Stimulated activated CD4-positive, alpha-beta T cell treated with anti-CD3 and anti-CD28 coated beads, Interleukin-4, amount 100 ng/mL, for 4 hours (primary cell): Measurements from ENCODE around the gene KBTBD3.
A peak's percentile ranks its signal among the peaks of the same experiment; 100 is the strongest.
"Not testable (repeated sequence)": the region's sequence is repeated elsewhere in the genome, so short reads cannot be mapped to it uniquely, and the experiment has no call there.

Source experiments
- DNase-seq, 2 experiments: peaks; one replicate each; pipeline ENCODE4 v3.0.0-alpha.2; 2020

KBTBD3 gene

DNA sequence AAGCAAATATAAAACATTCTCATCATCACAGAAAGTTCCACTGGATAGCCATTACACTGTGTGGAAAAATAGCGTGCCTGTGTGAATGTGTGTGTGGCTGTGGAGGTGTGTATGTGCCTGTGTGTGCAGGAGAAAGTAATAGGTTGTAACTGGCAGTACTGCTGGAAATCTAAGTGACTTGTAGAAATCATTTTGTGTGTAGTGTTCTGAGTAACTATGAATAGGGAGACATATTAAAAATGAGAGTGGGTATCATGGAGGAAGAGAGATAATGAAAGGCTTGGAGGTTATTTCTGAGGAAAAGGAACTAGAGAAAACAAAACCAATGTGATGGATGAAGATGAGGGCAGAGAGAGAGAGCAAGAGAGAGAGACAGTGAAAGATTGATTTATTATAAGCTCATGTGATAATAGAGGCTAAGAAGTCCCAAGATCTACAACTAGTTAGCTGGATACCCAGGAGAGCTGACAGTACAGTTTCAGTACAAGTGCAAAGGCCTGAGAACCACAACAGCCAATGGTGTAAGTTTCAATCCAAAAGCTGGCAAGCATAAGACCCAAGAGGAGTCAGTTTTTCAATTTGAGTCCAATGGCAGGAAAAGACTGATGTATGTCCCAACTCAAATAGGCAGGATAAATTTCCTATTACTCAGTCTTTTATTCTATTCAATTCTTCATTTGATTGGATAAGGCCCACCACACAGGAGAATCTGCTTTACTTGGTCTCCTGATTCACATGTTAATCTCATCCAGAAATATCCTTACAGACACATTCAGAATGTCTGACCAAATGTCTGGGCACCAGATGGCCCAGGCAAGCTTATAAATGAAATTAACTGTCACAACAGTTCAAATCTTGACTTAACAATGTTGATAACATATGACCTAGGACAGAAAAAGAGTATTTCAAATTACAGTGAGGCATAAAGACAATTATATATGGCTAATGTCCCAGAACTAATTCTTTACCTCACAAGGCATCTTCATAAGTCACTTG is 14.9 kb downstream of the KBTBD3 start:
- DNase-seq, result no peak

DNA sequence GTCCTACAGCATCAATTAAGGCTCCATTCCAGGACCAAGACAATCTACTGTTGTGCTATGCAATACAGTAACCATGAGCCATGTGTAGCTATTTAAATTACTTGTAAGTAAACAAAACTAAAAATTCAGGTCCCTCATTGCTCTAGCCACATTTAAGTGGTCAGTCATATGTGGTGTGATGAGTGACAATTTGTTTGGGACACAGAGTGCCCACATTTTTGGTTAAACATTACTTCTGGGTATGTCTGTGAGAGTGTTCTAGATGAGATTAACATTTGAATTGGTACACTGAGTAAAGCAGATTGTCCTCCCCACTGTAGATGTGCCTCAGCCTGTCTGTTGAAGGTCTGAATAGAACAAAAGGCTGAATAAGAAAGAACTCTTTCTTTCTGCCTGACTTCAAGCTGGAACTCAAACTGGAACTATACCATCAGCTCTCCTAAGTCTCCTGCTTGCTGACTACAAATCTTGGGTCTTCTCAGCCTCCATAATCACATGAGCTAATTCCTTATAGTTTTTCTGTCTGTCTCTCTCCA is 15.8 kb downstream of the KBTBD3 start:
- no peak for DNase-seq

DNA sequence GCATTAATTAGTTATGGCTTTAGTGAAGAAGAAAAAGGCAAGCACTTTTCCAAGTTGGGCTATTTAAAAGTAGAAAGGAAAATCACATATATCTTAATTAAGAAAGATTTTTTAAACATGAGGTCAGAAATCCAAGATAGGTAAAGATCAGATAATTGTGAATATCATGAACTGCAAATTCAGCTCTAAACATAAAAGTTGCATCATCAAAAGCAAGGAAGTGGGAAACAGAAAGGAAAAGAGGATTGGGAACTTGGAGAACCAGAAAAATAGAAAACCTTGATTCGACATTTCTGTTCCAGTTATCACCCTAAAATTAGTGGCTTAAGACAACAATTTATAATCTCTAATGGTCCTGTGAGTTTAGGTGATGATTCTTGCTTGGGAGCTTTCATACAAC is 17.5 kb downstream of the KBTBD3 start:
- no peak for DNase-seq

DNA sequence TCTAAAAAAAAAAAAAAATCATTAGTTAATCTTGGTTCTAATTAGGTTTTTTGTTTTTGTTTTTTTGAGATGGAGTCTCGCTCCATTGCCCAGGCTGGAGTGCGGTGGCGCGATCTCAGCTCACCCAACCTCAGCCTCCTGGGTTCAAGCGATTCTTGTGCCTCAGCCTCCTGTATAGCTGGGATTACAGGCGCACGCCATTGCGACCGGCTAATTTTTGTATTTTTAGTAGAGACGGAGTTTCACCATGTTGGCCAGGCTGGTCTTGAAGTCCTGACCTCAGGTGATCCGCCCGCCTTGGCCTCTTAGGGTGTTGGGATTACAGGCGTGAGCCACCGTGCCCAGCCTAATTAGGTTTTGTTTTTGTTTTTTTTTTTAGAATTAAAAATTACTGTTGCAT is 18.8 kb downstream of the KBTBD3 start:
- not testable (repeated sequence) for DNase-seq

DNA sequence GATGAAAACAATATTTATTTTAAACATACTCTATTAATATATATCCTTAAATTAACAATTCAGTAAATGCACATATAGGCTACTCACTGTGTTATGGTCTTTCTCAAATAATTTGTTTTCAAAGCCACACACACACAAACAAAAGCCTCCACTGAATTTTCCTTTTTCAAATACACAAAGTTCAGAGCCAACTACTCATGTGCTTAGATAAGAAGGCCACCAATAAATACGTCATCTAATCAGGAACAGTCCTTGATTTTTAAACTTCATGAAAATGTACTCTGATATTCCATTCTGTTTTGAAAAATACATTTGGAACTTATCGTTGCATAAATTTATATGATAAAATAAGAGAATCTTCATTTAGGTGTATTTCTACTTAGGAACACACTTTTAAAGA is 26.0 kb downstream of the KBTBD3 start:
- DNase-seq, result no peak

DNA sequence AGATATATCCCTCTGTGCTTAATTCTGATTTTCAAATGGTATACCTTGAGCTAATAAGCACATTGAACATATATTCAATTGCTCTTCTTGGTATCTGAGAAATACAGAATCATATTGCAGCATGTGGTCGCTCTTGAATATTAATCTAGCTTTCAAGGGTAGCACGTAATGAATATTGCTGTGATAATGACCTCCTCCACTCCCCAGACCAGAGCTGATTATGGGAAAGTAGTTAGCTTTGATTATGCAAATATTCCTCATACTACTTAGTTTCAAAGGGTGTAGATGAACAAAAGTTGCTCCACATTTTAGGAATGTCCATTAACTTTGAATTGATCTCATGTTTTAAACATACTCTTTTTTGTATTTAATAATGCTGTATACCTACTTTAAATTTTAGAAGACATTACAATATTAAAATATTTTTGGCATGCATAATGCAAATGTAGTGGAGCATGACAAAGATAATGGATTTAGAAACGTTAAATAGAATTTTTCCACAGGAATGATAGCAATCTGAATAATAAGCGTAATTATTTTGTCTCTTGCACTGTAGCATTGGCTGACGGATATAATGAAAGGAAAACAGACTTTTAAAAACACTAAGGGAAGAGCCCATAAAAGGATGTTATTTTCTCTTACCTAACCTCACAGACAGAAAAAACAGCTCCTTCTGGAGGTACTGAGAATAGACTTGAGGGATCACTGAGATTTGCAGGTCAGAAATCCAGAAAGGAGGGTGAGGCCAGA is 27.2 kb downstream of the KBTBD3 start:
- DNase-seq, result no peak

DNA sequence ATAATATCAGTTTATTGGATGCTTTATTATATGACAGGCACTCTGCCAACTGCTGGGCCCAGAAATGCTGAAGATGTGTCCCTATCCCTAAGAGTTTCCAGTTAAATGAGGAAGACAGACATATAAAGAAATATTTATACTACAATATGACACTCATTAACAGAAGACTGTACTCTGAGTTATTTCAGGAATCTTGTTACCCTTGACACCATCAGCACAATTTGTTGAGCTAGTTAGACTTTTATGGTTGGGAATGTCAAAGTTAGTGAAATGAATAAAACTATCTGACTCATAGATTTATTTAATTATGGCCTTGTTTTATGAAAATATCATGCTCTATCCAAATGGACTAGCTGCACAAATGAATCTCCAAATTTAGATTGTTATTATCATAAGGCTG is 29.5 kb downstream of the KBTBD3 start:
- no peak for DNase-seq

DNA sequence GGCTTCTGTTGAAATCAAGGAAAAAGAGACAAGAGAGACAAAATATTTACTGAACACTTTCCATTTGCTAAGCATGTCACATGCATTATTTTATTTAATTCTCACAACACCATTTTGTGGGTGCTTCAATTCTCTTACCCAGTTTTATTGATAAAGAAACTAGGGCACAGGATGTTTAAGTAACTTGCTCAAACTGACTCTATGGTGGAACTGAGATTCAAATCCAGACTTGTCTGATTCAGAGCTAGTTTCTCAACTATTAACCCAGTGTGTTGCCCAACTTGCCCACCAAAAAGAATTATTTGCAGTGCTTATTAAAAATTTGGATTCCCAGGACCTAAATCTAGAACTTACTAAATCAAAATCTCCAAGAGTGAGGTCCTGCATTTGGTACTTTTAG is 33.6 kb downstream of the KBTBD3 start:
- no peak for DNase-seq

DNA sequence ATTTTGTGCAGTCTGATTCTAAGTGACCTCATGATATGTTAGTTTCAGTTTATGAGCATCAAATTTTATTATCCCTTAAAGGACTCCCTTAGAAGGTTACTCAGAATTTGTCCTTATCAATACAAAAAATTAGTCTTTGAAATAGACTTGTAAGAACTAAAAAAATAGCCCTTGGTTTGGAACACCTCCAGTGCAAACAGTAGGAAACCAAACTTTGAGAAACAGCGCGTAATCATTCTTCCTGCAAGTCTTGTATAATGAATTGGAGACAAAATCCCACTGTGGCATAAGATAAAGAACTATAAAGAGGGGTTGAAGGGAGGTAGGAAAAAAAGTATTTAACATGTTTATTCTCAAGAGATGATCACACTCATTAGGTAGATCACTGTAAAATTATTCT is 44.3 kb downstream of the KBTBD3 start:
- no peak for DNase-seq

DNA sequence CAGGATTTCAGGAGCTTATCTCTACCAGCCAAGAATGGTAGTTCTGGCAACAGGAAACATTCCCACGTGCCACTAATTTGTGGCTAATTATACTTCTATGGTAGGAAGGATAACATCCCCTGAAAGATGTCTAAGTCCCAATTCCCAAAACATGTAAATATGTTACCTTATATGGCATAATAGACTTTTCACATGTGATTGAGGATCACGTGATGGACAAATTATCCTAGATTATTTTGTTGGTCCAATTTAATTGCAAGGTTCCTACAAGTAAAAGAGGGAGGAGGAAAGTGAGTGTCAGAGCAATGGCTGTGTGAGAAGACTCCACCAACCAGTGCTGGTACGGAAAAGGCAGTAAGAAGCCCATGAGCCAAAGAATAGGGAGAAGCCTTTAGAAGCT is 45.2 kb downstream of the KBTBD3 start:
- no peak for DNase-seq

DNA sequence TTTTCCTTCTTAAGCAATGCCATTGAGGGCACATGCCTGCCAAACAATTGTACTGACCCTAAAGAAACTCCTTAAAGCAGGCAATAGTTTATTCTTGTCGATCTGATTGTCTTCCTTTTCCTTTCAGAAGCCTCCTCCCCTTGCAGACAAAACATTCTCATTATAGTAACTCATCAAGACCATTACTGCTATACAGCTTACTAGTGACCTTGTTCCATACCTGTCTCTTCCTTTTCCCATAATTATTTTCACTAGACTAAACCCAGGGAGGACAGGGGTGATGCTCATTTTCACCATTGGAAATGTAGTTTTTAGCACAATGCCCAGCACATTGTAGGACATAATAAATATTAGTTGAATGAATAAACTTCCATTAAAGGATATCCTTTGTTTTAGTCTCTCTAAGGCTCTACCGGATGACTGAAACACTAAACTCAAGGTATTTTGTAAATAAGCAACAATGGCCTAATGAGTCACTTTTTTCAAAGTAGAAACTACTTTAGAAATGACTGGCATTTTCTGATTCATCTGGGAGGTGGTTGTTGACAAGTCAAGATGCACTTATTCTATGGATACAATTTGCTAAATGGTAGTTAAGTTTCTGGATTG is 45.8 kb downstream of the KBTBD3 start:
- no peak for DNase-seq

DNA sequence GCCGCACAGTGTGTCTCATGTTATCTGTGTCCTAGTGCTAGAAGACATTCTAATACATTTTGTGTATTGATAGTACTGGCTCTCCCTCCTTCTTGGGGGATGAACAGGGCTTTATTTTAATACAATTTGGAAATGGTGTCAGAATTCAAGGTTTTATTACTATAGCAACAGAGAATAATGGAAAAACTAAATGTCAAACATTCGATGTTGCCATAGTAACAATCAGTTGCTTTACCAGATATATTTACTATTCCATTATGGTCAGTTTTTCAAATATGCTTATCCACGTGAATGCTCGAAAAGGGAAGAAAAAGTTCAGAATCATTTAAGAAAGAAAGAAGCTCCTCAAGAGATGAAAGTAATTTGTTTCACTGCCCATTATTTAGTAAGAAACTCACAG is 46.5 kb downstream of the KBTBD3 start:
- no peak for DNase-seq

DNA sequence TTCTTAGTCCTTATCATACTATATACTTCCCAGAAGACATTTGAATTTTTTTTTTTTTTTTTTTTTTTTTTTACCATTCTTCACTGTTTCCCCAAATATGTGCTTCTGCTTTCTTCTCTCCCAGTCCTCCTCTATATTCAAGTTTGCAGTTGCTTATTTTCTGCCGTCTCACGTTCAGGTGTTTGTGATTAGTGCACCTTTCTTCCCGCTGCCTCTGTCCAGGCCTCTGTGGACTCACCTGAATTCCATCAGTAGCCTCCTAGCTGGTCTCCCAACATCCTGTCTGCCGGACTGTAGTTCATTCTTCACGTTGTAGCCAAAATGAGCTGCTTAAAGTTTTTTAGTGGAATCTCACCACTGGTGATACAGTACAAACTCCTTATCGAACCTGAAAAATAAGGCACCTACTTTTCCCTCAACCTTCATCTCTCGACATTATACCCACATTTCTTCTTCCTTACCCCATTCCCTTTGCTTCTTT is 54.3 kb downstream of the KBTBD3 start:
- DNase-seq, result no peak

DNA sequence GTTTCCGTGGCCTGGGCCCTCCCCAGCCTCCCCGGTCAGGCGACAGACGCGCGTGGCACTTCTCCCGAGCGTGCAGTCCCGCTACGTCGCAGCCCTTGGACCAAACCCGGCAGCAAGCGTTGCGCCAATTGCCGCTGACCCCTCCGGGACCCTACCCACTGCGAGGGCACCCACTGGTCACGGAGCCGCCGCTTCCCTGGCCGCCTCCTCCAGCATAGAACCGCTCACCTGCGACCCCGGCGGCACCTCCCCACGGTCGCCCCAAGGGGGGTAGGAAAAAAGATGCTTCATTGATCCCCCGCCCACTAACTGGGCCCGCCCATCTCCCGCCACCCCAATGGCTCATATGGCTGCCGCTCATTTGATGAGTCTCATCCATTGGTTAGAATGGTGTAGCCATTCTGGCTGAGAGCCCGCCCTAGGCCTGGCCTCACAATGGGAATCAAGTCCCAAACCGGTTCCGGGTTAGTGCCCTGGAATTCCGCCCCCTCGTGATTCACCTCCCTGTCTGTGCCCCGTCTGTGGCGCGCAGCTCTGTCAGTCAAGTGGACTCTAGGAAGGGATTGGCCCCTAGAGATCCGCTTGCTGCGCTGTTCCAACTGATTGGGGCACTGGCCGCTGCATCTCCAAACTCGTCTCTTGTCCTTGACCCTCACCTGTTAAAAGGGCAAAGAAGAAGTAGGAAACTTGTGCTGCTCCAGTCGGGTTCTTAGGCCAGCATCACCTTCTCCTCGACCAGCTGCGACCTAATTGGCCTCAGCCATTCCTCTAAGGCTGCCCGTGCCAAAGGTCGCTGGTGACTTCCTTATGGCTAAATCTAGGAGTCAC is 55.0 kb downstream of the KBTBD3 start, which contains the start of gene MSANTD4:
TSS of gene MSANTD4 (minus strand) at position 274 of the 828 bp plus-strand sequence. CDS start 11,323 bp downstream, outside the sequence.
- peak; percentile 93 to 97 for DNase-seq

DNA sequence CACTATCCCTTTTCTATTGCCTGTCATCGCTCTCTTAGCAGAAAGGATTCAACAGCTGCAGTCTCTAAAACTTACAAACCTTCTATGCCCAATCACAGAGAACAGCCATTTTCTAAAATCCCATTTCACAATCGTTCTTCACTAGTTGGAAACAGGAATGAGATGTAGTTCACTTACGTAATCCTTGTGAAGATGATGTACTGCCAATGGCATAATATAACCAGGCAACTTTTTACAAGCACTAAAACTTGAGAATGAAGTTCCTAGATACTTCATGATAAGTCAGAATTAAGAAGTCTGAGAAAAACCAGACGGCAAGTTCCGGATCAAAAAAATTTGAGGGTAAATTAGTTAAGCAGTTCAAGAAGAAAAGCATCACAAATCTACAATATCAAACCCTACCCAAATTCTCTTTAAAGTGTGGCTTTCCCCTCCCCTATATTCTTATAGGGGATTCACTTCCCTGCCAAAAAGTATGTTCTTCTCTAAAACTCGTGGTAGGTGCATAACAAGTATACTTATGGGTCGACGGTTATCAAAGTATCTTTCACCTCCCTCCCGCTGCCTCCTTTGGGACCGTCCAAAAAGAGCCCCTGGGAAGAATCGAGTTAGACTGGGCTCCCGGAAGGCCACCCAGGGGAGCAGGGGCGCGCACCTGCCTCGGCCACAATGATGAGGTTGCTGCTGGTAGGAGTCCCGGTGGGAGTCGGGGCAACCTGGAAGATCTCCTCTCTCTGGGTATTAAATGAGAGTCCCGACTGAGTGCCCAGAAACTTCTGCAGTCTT is 55.8 kb downstream of the KBTBD3 start:
- DNase-seq, result no peak

DNA sequence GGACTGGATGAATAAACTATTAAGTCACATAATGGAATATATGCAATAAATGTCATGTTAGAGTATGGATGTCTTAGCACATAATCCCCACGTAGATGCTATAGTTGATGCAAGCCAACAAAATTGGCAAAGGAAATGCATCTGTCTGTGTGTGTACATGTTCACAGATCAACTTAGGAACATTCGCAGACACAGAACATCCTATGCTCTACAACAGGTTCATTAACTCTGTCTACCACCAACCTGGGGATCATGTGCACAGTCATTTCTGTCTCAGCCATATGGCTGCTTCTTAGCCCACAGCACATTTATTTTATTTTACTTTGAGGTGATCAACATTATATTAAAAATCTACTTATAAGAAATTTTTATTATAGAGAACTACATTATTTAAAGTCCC is 60.1 kb downstream of the KBTBD3 start:
- DNase-seq, result no peak

DNA sequence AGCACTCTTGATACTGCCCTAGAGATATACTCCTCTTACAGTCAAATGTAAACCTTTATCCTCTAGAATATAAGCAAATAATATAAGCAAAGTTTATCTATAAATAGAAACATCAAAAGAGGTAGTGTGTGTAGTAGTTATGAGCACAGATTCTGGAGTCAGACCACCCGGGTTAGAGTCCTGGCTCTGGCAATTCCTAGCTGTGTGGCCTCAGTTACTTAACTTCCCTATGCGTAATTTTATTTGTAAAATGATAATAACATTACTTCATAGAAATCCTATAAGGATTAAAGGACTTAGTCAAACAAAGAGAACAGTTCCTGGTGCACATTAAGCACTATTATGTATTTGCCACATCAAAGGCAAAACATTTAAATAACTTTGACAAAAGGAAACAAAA is 62.1 kb downstream of the KBTBD3 start:
- no peak for DNase-seq

DNA sequence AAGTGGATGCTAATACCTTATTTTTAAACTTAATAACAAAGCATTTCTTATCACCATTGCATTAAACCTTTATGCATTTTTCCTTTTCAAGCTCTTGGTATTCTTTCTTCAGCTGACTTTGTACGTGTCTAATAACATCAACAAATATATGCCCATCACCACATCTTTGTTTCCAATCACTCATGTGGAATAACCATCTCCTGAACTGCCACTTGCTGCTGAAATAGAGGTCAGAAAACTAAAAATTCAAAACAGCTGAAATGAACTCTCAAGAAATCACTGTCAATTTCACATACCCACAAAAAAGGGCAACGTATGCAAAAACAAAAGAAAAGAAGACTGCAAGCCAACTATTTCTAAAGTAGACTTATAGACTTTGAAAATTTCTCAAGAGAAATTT is 62.5 kb downstream of the KBTBD3 start:
- DNase-seq, result no peak

DNA sequence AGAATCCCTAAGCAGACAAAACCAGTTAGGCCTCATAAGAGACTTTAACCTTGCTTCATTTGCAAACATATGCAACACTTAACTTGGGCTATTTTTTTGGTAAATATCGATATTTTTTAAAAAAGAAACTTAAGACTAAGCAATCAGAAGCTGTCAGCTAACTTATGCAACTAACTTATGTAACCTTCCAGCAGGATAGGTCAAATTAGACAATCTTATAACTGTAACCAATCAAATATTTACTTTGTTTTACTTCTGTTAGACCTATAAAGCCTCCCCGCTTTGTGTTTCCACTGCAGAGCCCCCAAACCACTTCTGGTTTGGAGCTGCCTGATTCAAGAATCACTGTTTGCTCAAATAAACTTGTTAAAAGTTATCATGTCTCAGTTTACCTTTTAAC is 63.1 kb downstream of the KBTBD3 start:
- DNase-seq, result no peak

DNA sequence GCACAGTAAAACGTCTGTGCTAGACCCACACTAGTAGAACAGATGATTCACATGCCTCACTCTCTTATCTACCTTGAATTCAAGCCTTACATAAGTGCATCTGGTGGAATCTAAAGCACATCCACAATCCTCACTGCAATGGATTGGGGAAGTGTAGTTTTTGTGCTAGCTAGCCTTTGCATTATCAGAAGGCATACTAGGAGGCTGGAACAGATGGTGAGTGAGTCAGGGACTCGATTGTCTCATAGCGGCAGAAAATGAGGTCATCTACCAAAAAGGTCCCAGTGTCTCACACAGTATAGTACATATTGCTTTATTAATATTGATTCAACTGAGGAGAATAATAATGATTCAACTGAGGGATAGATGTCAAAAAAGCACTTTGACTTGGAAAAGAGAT is 64.4 kb downstream of the KBTBD3 start:
- no peak for DNase-seq

DNA sequence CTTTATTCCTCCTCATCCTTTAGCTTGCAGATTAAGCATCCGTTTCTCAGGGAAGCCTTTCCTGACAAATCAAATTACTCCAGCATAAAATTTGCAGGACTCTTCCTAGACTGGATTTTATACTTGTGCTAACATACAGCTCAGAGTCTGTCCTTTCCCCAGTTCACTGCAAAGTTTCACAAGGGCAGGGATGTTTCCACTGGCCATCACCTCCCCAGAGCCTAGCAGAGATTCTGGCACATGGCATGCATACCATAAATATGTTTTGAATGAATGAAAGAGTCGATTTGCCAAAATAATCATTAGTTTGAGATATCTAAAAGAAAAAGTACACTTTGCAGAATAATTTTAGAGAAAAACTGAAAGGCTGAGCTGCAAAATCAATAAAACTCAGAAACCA is 65.7 kb downstream of the KBTBD3 start:
- DNase-seq, result no peak
